K562 (cell line): Measurements from ENCODE around the gene PPP1R3G. TPM values are rescaled to one million over a fixed set of nuclear protein-coding genes. Genes with fewer than 3 reads are reported as not detected.
A peak's percentile ranks its signal among the peaks of the same experiment; 100 is the strongest.

Experiments
- ATAC-seq: fragments of 200-7000 bp; cut with Tn5 transposase; 3 replicates; pipeline ENCODE4 v1.9.1; 2020; ENCODE audit warnings: moderate library complexity
- BruUV-seq: library from RNA; stranded (reverse); fragments of 400-500 nt; replicated peaks from 2 replicates; lab custom pipeline; 2021; lab: Mats Ljungman, UMichigan
- CTCF ChIA-PET: fragments of 300-600 bp; formaldehyde crosslinking; extraction: SDS; loops from one replicate; lab custom pipeline; 2021; ENCODE audit warnings: low intra/inter-chr PET ratio; lab: Yijun Ruan, JAX
- POLR2A ChIA-PET: fragments of 300-600, 350-650 bp; sonication (Branson Sonifier 250); formaldehyde crosslinking; extraction: SDS; loops from one replicate; lab custom pipeline; 2021; ENCODE audit warnings: antibody characterized with exemption, inconsistent platforms; lab: Yijun Ruan, JAX
- DNase-seq, 4 experiments: peaks; one replicate each; pipeline versions ENCODE4 v3.0.0 to v3.0.0-alpha.2; 2011 to 2018; ENCODE audit warnings: low spot score in 3 of 4, mixed read lengths in 3 of 4; ENCODE audit errors: extremely low read depth in 1 of 4
- FAIRE-seq: peaks from 2 replicates; lab custom pipeline; 2011; peaks lifted over from hg19 to GRCh38; lab: Jason Lieb, UNC
- H2AFZ ChIP-seq: 2 replicates; pipeline ENCODE4 v1.6.0; 2011; ENCODE audit warnings: low read depth, low read length, control low read depth, inconsistent platforms
- H3K27ac ChIP-seq: fragments of 200-600 bp; 3 replicates; pipeline ENCODE4 v1.8.0; 2011; ENCODE audit warnings: low read depth, mild to moderate bottlenecking, control low read depth, inconsistent platforms, low read length, moderate library complexity, mixed read lengths; ENCODE audit errors: extremely low read depth
- H3K27me3 ChIP-seq, 2 experiments: fragments of 300-600 bp in 1 of 2; 2 replicates in 1 of 2; 3 replicates in 1 of 2; pipeline versions ENCODE4 v1.6.0 to v1.8.0; 2011; ENCODE audit warnings: inconsistent platforms in 2 of 2, low read length in 2 of 2, mild to moderate bottlenecking in 1 of 2, mixed read lengths in 1 of 2, moderate library complexity in 1 of 2; ENCODE audit not compliant: control insufficient read depth in 2 of 2, insufficient read depth in 2 of 2
- H3K36me3 ChIP-seq: fragments of 300-600 bp; 3 replicates; pipeline ENCODE4 v1.8.0; 2011; ENCODE audit warnings: mild to moderate bottlenecking, low read length, inconsistent platforms; ENCODE audit not compliant: control insufficient read depth, insufficient read depth
- H3K4me1 ChIP-seq, 2 experiments: fragments of 200-600 bp in 1 of 2; replicated peaks in 1 of 2; 2 replicates in 1 of 2; 3 replicates in 1 of 2; pipeline versions ENCODE4 v1.5.1 to v1.8.0; 2011; ENCODE audit warnings: inconsistent platforms in 2 of 2, low read length in 2 of 2, mild to moderate bottlenecking in 1 of 2, mixed read lengths in 1 of 2, moderate library complexity in 1 of 2; ENCODE audit not compliant: control insufficient read depth in 2 of 2, insufficient read depth in 2 of 2
- H3K4me2 ChIP-seq: 2 replicates; pipeline ENCODE4 v1.6.1; 2011; ENCODE audit warnings: low read length, control low read depth, inconsistent platforms, mixed read lengths; ENCODE audit not compliant: insufficient read depth
- H3K4me3 ChIP-seq: fragments of 200-600 bp; sonication (generic), shearing (Covaris generic); 2 replicates; pipeline ENCODE4 v1.5.1; 2016; ENCODE audit warnings: control low read depth, inconsistent platforms
- H3K79me2 ChIP-seq: fragments of 200-600 bp; 3 replicates; pipeline ENCODE4 v1.8.0; 2011; ENCODE audit warnings: low read length, inconsistent platforms; ENCODE audit not compliant: control insufficient read depth, insufficient read depth
- H3K9ac ChIP-seq, 2 experiments: 2 replicates each; pipeline versions ENCODE4 v1.6.0 to v1.6.1; 2011; ENCODE audit warnings: low read depth in 2 of 2, low read length in 2 of 2, control low read depth in 1 of 2, inconsistent platforms in 1 of 2, mild to moderate bottlenecking in 1 of 2, mixed read lengths in 1 of 2; ENCODE audit not compliant: insufficient read depth in 1 of 2
- H3K9me1 ChIP-seq: one replicate; pipeline ENCODE4 v1.6.0; 2011; ENCODE audit warnings: inconsistent platforms, mild to moderate bottlenecking, low read length, moderate library complexity; ENCODE audit not compliant: control insufficient read depth, insufficient read depth
- H3K9me3 ChIP-seq: replicated peaks from 2 replicates; pipeline ENCODE4 v1.5.1; 2011; ENCODE audit warnings: low read depth, low read length, inconsistent platforms; ENCODE audit not compliant: control insufficient read depth, insufficient read depth
- H4K20me1 ChIP-seq: replicated peaks from 2 replicates; pipeline ENCODE4 v1.6.1; 2011; ENCODE audit warnings: low read length, inconsistent platforms, mixed read lengths; ENCODE audit not compliant: control insufficient read depth, insufficient read depth
- USF2 ChIP-seq: sonication (generic); formaldehyde crosslinking; IDR thresholded peaks from 2 replicates; pipeline ENCODE4 v1.5.0; 2020; ENCODE audit warnings: missing genetic modification reagents
- ZKSCAN3 ChIP-seq: fragments of 250-450 bp; sonication (Bioruptor Pico); IDR thresholded peaks from 2 replicates; pipeline ENCODE4 v1.4.0; 2020
- WGBS: fragments of 100-300 bp; shearing (Covaris generic); methylation state at CpG from one replicate; pipeline ENCODE4 v1.1.6; 2016; ENCODE audit warnings: low coverage, mixed read lengths; ENCODE audit not compliant: insufficient coverage; ENCODE audit errors: missing lambda C conversion rate; 5-methylcytosine and 5-hydroxymethylcytosine counted together
- in situ Hi-C: fragments of 300-500 bp; cut with MboI; formaldehyde crosslinking; loops from 4 replicates; pipeline ENCODE4 v1.15.0; 2018; ENCODE audit warnings: inconsistent platforms, mixed read lengths
- intact Hi-C: fragments of 100-400 bp; cut with micrococcal nuclease; formaldehyde crosslinking; loops from 2 replicates; pipeline ENCODE4 v1.14.2; 2022
- polyA plus RNA-seq, 8 experiments: library from polyadenylated mRNA; depleted of rRNA in 4 of 8; stranded (reverse) in 5 of 8; unstranded in 3 of 8; fragments of >200 nt; fragmentation: Nextera tagmentation in 2 of 8; fragmentation: Illumina TruSeq in 1 of 8; extraction: Ambion mirVana in 2 of 8; extraction: Trizol in 1 of 8; gene quantifications; 2 replicates each; pipeline versions ENCODE4 v1.2.1 to v1.2.3, GENCODE V29; 2011 to 2014; ENCODE audit warnings: inconsistent platforms in 1 of 8, missing spikeins in 1 of 8
- total RNA-seq, 7 experiments: library from RNA; depleted of rRNA in 6 of 7; stranded (reverse); fragments of >200 nt in 6 of 7; fragmentation: Illumina TruSeq in 2 of 7; extraction: Trizol in 2 of 7; gene quantifications; 2 replicates each; pipeline versions ENCODE4 v1.2.1 to v1.2.3, GENCODE V29; 2011 to 2021; ENCODE audit warnings: low replicate concordance in 1 of 7
- TF ChIP-seq, protein P1 (sequence below): fragments of 250-450 bp; sonication (Bioruptor Pico); IDR thresholded peaks from 2 replicates; pipeline ENCODE4 v1.4.0; 2020; ENCODE audit warnings: mild to moderate bottlenecking, moderate library complexity

The PPP1R3G gene
- total and polyA plus RNA-seq, 9 of the 15 experiments (the other 6 are each of a cell fraction or from before 2014, with no cell fraction given), result 0.01 to 0.13 (median 0.01) TPM; not detected in 4

- DNase-seq (no peak), ATAC-seq (peak; percentile 51), FAIRE-seq (no peak)
- no peak overlapping the region for H3K4me2 ChIP-seq
- H3K79me2 ChIP-seq, result no peaks in the 10 kb centered on the region
- peak overlapping the region in 1 of 2 experiments; percentile 24; a peak in 1 of 4 replicates for H3K9ac ChIP-seq
- in situ Hi-C loops (no loop called here), intact Hi-C loops (loop anchor here (5.0 to 10.0 kb wide), 4 partner anchors 84 to 1489 kb away; no protein-coding TSS in a partner anchor)
- WGBS, result 5% methylated on average over 8 of the region's 8 CpGs
- no peak overlapping the region for H3K27ac ChIP-seq
- peaks cover 11 to 23% of the 10 kb centered on the region in 2 experiments; a peak in 4 of 5 replicates for H3K27me3 ChIP-seq
- ChIA-PET CTCF (interaction anchor here (2.5 kb wide), 1 partner anchor 344 kb away, joined by 12 read pairs; no protein-coding TSS in a partner anchor), POLR2A (interaction anchor here (0.6 to 0.7 kb wide), 2 partner anchors 229 to 1037 kb away, joined by 3 read pairs; a partner anchor contains a TSS)
- H3K4me3 ChIP-seq, result no peak overlapping the region
- H4K20me1 ChIP-seq, result no peaks in the 10 kb centered on the region; the same call in 1 of the 2 replicates
- TF ChIP-seq, protein P1, sequence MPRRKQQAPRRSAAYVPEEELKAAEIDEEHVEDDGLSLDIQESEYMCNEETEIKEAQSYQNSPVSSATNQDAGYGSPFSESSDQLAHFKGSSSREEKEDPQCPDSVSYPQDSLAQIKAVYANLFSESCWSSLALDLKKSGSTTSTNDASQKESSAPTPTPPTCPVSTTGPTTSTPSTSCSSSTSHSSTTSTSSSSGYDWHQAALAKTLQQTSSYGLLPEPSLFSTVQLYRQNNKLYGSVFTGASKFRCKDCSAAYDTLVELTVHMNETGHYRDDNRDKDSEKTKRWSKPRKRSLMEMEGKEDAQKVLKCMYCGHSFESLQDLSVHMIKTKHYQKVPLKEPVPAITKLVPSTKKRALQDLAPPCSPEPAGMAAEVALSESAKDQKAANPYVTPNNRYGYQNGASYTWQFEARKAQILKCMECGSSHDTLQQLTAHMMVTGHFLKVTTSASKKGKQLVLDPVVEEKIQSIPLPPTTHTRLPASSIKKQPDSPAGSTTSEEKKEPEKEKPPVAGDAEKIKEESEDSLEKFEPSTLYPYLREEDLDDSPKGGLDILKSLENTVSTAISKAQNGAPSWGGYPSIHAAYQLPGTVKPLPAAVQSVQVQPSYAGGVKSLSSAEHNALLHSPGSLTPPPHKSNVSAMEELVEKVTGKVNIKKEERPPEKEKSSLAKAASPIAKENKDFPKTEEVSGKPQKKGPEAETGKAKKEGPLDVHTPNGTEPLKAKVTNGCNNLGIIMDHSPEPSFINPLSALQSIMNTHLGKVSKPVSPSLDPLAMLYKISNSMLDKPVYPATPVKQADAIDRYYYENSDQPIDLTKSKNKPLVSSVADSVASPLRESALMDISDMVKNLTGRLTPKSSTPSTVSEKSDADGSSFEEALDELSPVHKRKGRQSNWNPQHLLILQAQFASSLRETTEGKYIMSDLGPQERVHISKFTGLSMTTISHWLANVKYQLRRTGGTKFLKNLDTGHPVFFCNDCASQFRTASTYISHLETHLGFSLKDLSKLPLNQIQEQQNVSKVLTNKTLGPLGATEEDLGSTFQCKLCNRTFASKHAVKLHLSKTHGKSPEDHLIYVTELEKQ (CRISPR knock-in tag), result no peak
- TF ChIP-seq USF2 (CRISPR knock-in tag) (0 out of 2 replicates have a peak, but pooled peaks have one; percentile 8), ZKSCAN3 (CRISPR knock-in tag) (no peak)
- no peak overlapping the region; the same call in 1 of the 2 replicates for H2AFZ ChIP-seq
- no peaks in the 10 kb centered on the region for H3K4me1 ChIP-seq
- H3K9me1 ChIP-seq, result no peaks in the 10 kb centered on the region
- H3K36me3 ChIP-seq, result no peaks in the 10 kb centered on the region
- no peaks in the 10 kb centered on the region for H3K9me3 ChIP-seq
- BruUV-seq, result no TSS peak
Measured at GRCh38 chr6:5058254-5058653, 26.9 kb upstream of the PPP1R3G start.
